Measurements from ENCODE around the gene SSR2. TPM values are rescaled to one million over a fixed set of nuclear protein-coding genes. Genes with fewer than 3 reads are reported as not detected.

Gene SSR2
- 77.6 TPM for total RNA-seq
- long read RNA-seq, transcript SSR2-201 (6 exons, 1,116 nt): major isoform, 51 of 59 reads
- long read RNA-seq, partial matches to known transcripts: 4 of 59 reads
- long read RNA-seq, other reads (novel, unspliced or antisense): 2 of 59 reads

DNA sequence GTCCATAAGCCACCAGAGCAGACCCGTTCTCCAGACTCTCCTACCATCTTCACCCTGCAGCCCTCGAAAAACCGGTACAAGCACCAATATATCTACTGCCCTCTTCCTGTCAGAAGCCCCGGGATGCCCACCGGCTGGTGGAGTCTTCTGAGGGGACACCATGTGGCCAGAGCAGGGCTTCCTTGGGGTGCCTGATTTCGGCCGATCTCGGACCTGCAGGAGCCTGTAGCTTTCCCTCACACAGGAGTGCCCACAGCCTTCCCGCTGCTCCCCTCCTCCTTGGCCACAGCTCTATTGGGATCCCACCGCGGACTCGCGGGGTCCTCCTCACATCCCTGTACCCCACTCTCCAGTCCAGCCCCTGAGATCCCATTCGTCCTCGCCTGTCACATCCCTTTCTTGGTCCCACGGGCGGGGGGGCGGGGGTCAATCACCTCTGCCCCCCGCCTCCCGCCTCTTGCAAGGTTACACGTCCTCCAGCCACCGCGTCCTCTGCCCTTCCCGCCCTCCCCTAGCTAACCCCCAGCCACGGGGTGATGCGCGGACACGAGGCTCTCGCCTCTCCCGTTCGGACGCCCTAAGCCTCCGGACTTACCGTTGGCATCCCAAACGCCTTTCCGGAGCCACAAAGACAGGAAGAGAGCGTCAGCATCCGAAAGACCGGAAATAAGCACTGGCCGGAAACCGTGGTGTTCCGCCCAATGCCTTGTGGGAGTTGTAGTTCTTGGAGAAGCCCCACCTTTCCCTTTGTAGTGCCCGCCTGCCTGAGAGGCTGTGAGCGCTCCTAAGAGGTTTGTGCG lies at the start of gene SSR2:
SSR2 (minus strand) TSS at position 659 of the 800 bp plus-strand sequence. CDS start 784 bp downstream, outside the sequence.
- TF ChIP-seq, protein P1, sequence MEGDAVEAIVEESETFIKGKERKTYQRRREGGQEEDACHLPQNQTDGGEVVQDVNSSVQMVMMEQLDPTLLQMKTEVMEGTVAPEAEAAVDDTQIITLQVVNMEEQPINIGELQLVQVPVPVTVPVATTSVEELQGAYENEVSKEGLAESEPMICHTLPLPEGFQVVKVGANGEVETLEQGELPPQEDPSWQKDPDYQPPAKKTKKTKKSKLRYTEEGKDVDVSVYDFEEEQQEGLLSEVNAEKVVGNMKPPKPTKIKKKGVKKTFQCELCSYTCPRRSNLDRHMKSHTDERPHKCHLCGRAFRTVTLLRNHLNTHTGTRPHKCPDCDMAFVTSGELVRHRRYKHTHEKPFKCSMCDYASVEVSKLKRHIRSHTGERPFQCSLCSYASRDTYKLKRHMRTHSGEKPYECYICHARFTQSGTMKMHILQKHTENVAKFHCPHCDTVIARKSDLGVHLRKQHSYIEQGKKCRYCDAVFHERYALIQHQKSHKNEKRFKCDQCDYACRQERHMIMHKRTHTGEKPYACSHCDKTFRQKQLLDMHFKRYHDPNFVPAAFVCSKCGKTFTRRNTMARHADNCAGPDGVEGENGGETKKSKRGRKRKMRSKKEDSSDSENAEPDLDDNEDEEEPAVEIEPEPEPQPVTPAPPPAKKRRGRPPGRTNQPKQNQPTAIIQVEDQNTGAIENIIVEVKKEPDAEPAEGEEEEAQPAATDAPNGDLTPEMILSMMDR (IDR thresholded peaks at IDR 0.05; ENCODE audit: borderline replicate concordance): no peak
- H3K4me1 ChIP-seq: peaks cover 26% of the 10 kb centered on the region
- no peaks in the 10 kb centered on the region for H3K9me3 ChIP-seq (replicated peaks)
- peak; percentile 81 for DNase-seq
- peaks cover 42% of the 10 kb centered on the region for H3K36me3 ChIP-seq
- H3K27ac ChIP-seq (replicated peaks): peak within 1 kb of the TSS; percentile 92
- peak within 1 kb of the TSS; percentile 87 for H3K4me3 ChIP-seq
- no peaks in the 10 kb centered on the region for H3K27me3 ChIP-seq (ENCODE audit: low read depth)
- intact Hi-C loops (cut with micrococcal nuclease): no loop called here

DNA sequence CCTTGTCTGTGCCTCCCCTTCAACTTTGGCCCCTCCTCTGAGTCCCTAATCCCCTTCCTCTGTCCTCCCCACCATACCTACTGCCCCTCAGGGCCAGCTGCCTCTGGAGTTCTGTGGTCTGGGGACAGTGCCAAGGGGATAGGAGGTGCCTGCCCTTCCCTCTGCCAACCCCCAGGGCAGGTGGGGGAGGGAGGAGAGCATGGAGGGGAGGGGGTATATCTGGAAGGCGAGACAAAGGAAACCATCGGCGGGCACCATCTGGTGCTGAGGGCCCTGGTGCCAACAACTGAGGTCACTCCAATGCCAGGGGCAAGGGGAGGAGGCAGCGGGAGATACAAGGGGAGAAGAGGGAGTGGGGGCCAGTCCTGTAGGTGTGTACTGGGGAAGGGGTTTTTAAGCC lies 49.8 kb upstream of the SSR2 start:
- TF ChIP-seq, protein P1 (IDR thresholded peaks at IDR 0.05; ENCODE audit: borderline replicate concordance): no peak
- H3K27me3 ChIP-seq (ENCODE audit: low read depth): no peaks in the 10 kb centered on the region
- no peaks in the 10 kb centered on the region for H3K9me3 ChIP-seq (replicated peaks)
- no peak overlapping the region for H3K4me3 ChIP-seq
- H3K36me3 ChIP-seq: no peaks in the 10 kb centered on the region
- H3K4me1 ChIP-seq: peaks cover 19% of the 10 kb centered on the region
- intact Hi-C loops (cut with micrococcal nuclease): no loop called here
- DNase-seq: no peak
- no peak overlapping the region for H3K27ac ChIP-seq (replicated peaks)

DNA sequence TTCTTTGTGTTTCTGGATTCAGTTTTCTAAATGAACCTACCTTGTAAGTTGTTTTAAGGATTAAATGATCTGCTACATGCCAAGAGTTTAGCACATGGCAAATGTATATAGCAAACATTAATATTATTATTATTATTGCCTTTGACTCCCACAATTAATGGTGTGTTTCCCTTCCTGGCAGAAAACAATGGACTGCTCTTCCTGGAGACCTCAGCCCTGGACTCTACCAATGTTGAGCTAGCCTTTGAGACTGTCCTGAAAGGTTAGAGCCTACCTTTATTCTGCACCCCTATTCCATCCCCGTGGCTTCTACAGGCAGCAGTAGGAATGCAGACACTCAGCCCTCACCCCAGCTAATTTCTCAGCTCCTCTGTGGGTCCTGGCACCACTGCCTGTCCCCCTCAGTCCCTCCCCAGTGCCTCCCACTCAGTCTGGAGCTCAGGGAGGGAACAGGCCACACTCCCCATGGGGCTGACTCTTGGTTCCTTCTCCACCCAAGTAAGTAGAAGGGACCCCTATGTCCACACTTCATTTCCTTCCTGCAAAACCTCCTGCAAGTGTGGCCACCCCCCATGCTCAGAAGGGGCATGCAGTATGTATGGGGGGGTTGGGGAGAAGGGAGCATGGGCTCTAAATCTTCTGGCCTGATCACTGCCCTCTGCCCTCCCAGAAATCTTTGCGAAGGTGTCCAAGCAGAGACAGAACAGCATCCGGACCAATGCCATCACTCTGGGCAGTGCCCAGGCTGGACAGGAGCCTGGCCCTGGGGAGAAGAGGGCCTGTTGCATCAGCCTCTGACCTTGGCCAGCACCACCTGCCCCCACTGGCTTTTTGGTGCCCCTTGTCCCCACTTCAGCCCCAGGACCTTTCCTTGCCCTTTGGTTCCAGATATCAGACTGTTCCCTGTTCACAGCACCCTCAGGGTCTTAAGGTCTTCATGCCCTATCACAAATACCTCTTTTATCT lies 49.0 kb upstream of the SSR2 start:
- no peak overlapping the region for H3K27ac ChIP-seq (replicated peaks)
- intact Hi-C loops (cut with micrococcal nuclease): no loop called here
- TF ChIP-seq, protein P1 (IDR thresholded peaks at IDR 0.05; ENCODE audit: borderline replicate concordance): no peak
- no peaks in the 10 kb centered on the region for H3K27me3 ChIP-seq (ENCODE audit: low read depth)
- H3K36me3 ChIP-seq: no peaks in the 10 kb centered on the region
- no peak overlapping the region for H3K4me3 ChIP-seq
- no peaks in the 10 kb centered on the region for H3K9me3 ChIP-seq (replicated peaks)
- DNase-seq: no peak
- peaks cover 11% of the 10 kb centered on the region for H3K4me1 ChIP-seq

DNA sequence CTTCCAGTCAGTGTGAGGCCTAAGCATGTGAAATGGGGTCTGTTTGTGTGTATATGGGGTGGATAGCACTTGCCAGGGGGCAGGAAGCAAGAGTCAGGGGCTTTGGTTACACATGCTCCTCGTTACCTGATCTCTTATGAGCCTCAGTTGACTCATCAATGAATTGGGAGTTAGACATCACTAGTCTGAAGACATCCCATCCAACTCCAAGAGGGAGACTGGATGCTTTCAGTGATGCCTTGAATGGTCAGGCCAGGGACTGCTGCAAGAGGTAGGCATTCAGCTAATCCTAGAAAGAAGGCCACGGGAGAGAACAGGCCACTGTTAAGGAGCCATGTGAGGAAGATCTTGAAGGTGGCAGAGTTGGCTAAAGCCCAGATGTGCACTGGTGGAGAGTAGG lies 46.5 kb upstream of the SSR2 start:
- TF ChIP-seq, protein P1 (IDR thresholded peaks at IDR 0.05; ENCODE audit: borderline replicate concordance): no peak
- intact Hi-C loops (cut with micrococcal nuclease): no loop called here
- Histone ChIP-seq H3K4me3 (no peak overlapping the region), H3K36me3 (no peaks in the 10 kb centered on the region), H3K9me3 (replicated peaks) (no peaks in the 10 kb centered on the region), H3K27me3 (ENCODE audit: low read depth) (no peaks in the 10 kb centered on the region), H3K4me1 (peaks cover 7% of the 10 kb centered on the region), H3K27ac (replicated peaks) (no peak overlapping the region)
- no peak for DNase-seq

DNA sequence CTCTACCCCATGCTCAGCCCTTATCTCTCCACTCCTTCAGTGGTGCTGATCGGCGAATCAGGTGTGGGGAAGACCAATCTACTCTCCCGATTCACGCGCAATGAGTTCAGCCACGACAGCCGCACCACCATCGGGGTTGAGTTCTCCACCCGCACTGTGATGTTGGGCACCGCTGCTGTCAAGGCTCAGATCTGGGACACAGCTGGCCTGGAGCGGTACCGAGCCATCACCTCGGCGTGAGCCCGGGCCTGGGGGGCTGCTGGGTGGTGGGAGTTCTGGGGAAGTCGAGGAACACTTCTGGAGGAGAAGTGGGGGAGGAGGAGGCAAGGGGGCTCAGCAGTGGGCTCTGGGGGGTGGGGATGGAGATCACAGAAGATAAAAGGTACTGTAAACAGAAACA lies 45.1 kb upstream of the SSR2 start:
- TF ChIP-seq, protein P1 (IDR thresholded peaks at IDR 0.05; ENCODE audit: borderline replicate concordance): no peak
- no peak overlapping the region for H3K4me3 ChIP-seq
- H3K27ac ChIP-seq (replicated peaks): no peak overlapping the region
- intact Hi-C loops (cut with micrococcal nuclease): no loop called here
- H3K4me1 ChIP-seq: peaks cover 7% of the 10 kb centered on the region
- no peaks in the 10 kb centered on the region for H3K9me3 ChIP-seq (replicated peaks)
- no peaks in the 10 kb centered on the region for H3K36me3 ChIP-seq
- H3K27me3 ChIP-seq (ENCODE audit: low read depth): no peaks in the 10 kb centered on the region
- no peak for DNase-seq

All from left ventricle myocardium inferior (tissue), 1 donor.